ENCODE data around the gene TXNDC17. TPM values are rescaled to one million over a fixed set of nuclear protein-coding genes. Genes with fewer than 3 reads are reported as not detected.
"Not testable (repeated sequence)": the region's sequence is repeated elsewhere in the genome, so short reads cannot be mapped to it uniquely, and the experiment has no call there.

TXNDC17 gene
- total and polyA plus RNA-seq, 2 of the 4 experiments (the other 2 are of a cell fraction): 45.0 to 494 TPM

- peaks cover 11% of the 10 kb centered on the region for H3K27me3 ChIP-seq (ENCODE audit: control insufficient read depth, insufficient read depth, low read length)
These were observed 51.1 kb downstream of the TXNDC17 start for GRCh38 chr17:6691958-6692357.

More at GRCh38 chr17:6691958-6692357, 51.1 kb downstream of the TXNDC17 start:
- H4K20me1 ChIP-seq (ENCODE audit: insufficient read depth, low read length); H3K9ac ChIP-seq (ENCODE audit: low read depth, low read length); H3K4me3 ChIP-seq (ENCODE audit: insufficient read depth, low read depth, low read length); H4K8ac ChIP-seq (ENCODE audit: low read depth in 2 of 2, low read length in 2 of 2); H4K91ac ChIP-seq (ENCODE audit: insufficient read depth, low read depth, low read length); H3K14ac ChIP-seq (replicated peaks; ENCODE audit: low read depth, low read length); H3K56ac ChIP-seq (ENCODE audit: extremely low read depth, insufficient read depth, low read length); intact Hi-C loops (cut with micrococcal nuclease); H3K4ac ChIP-seq (ENCODE audit: low read depth, low read length); CTCF ChIA-PET; H3K9me3 ChIP-seq (ENCODE audit: control insufficient read depth, insufficient read depth, low read length); in situ Hi-C loops (cut with MboI; ENCODE audit: low sequenced_read_pairs); H3K4me2 ChIP-seq (ENCODE audit: low read depth, low read length); POLR2A ChIA-PET (ENCODE audit: unreplicated experiment); H2BK120ac ChIP-seq (ENCODE audit: low read depth, low read length); dilution Hi-C loops (cut with HindIII; ENCODE audit: low sequenced_read_pairs, unreplicated experiment); BruUV-seq (replicated peaks); H4K5ac ChIP-seq (ENCODE audit: low read depth, low read length); H3K9me1 ChIP-seq (ENCODE audit: insufficient read depth, low read length); H2BK20ac ChIP-seq (ENCODE audit: low read depth, low read length); ATAC-seq (ENCODE audit: low read depth); H2AFZ ChIP-seq (replicated peaks; ENCODE audit: low read length, poor library complexity); DNase-seq; H3K36me3 ChIP-seq (ENCODE audit: control insufficient read depth, insufficient read depth, low read length); H3K27ac ChIP-seq (ENCODE audit: insufficient read depth, low read length); H3K4me1 ChIP-seq (ENCODE audit: control insufficient read depth, insufficient read depth, low read length); H3K79me1 ChIP-seq (ENCODE audit: low read depth in 1 of 2, low read length in 2 of 2); H2BK15ac ChIP-seq (ENCODE audit: low read depth, low read length); H2AK9ac ChIP-seq (replicated peaks; ENCODE audit: low read depth, low read length, poor library complexity); H2AK5ac ChIP-seq (ENCODE audit: low read depth, low read length); H3K23ac ChIP-seq (ENCODE audit: low read depth, low read length); H2BK5ac ChIP-seq (ENCODE audit: low read depth, low read length, poor library complexity, severe bottlenecking); H3K18ac ChIP-seq (ENCODE audit: low read depth, low read length): not testable (repeated sequence)
- WGBS, 2 experiments (ENCODE audit: extremely low coverage in 2 of 2, insufficient read length in 1 of 2): no CpG with 5 or more reads among the region's 6 CpGs

Small RNAs within 50 kb of the gene (microRNA-seq; reads per million reads assigned to microRNA genes)
- gene MIR4520-1 (ENCODE audit: insufficient read depth in 1 of 2, insufficient read length in 1 of 2, unreplicated experiment in 1 of 2) (0 reads per million in 2 experiments), gene MIR4520-2 (ENCODE audit: unreplicated experiment) (not detected), gene RNA5SP435 (ENCODE audit: insufficient read depth, insufficient read length) (not detected)

Small RNAs within 50 kb of the gene (small RNA-seq; reads per million reads assigned to genes)
- gene MIR4520-1 (0 reads per million in 5 experiments), gene RNA5SP435 (0 to 3.5 (median 0.08) reads per million in 5 experiments)

Other genes with a start within 250 kb of the TXNDC17 start
- not detected in 2 replicates for gene AIPL1, start 205.9 kb upstream of the TXNDC17 start, total RNA-seq (2012; rRNA removed)
- gene AIPL1, start 205.9 kb upstream of the TXNDC17 start, polyA plus RNA-seq (2012; rRNA removed): not detected in 2 replicates
- gene PIMREG, start 196.6 kb upstream of the TXNDC17 start, total RNA-seq (2012; rRNA removed): 19.4 and 21.5 TPM in 2 replicates
- gene PIMREG, start 196.6 kb upstream of the TXNDC17 start, polyA plus RNA-seq (2012; rRNA removed): 25.9 and 36.8 TPM in 2 replicates
- gene PITPNM3, start 84.5 kb upstream of the TXNDC17 start, total RNA-seq (2012; rRNA removed): 0.54 and 0.56 TPM in 2 replicates
- 1.7 and 2.0 TPM in 2 replicates for gene PITPNM3, start 84.5 kb upstream of the TXNDC17 start, polyA plus RNA-seq (2012; rRNA removed)
- 17.6 and 18.3 TPM in 2 replicates for gene KIAA0753, start 349 bp upstream of the TXNDC17 start, total RNA-seq (2012; rRNA removed)
- gene KIAA0753, start 349 bp upstream of the TXNDC17 start, polyA plus RNA-seq (2012; rRNA removed): 6.8 and 10.2 TPM in 2 replicates
- 5.6 and 8.1 TPM in 2 replicates for gene MED31, start 10.5 kb downstream of the TXNDC17 start, total RNA-seq (2012; rRNA removed)
- 11.6 and 13.9 TPM in 2 replicates for gene MED31, start 10.5 kb downstream of the TXNDC17 start, polyA plus RNA-seq (2012; rRNA removed)
- 0.18 and 0.28 TPM in 2 replicates for gene C17orf100, start 10.7 kb downstream of the TXNDC17 start, total RNA-seq (2012; rRNA removed)
- 1.8 and 2.9 TPM in 2 replicates for gene C17orf100, start 10.7 kb downstream of the TXNDC17 start, polyA plus RNA-seq (2012; rRNA removed)
- not detected in 2 replicates for gene SLC13A5, start 72.3 kb downstream of the TXNDC17 start, total RNA-seq (2012; rRNA removed)
- gene SLC13A5, start 72.3 kb downstream of the TXNDC17 start, polyA plus RNA-seq (2012; rRNA removed): not detected in 2 replicates
- 1.7 and 3.9 TPM in 2 replicates for gene XAF1, start 115.0 kb downstream of the TXNDC17 start, total RNA-seq (2012; rRNA removed)
- 0.50 and 1.3 TPM in 2 replicates for gene XAF1, start 115.0 kb downstream of the TXNDC17 start, polyA plus RNA-seq (2012; rRNA removed)
- gene FBXO39, start 135.2 kb downstream of the TXNDC17 start, total RNA-seq (2012; rRNA removed): not detected in 2 replicates
- not detected in 2 replicates for gene FBXO39, start 135.2 kb downstream of the TXNDC17 start, polyA plus RNA-seq (2012; rRNA removed)
- not detected in 2 replicates for gene TEKT1, start 190.7 kb downstream of the TXNDC17 start, total RNA-seq (2012; rRNA removed)
- not detected in 2 replicates for gene TEKT1, start 190.7 kb downstream of the TXNDC17 start, polyA plus RNA-seq (2012; rRNA removed)

Data from IMR-90 (cell line).